Peyer's patch (tissue), 4 donors: ENCODE results near the gene MPC2. TPM values are rescaled to one million over a fixed set of nuclear protein-coding genes. Genes with fewer than 3 reads are reported as not detected.

Experiments used
- DNase-seq, 3 donors: peaks; one replicate each; pipeline ENCODE4 v3.0.0-alpha.2; 2017 to 2019
- H3K27ac ChIP-seq, 4 donors: fragments of 200-600 bp; sonication (generic); one replicate each; pipeline ENCODE4 v1.5.1; 2016 to 2019
- H3K27me3 ChIP-seq, 2 donors: fragments of 200-600 bp; sonication (generic); one replicate each; pipeline ENCODE4 v1.5.1; 2019
- H3K36me3 ChIP-seq, 3 donors: fragments of 200-600 bp; sonication (generic); one replicate each; pipeline ENCODE4 v1.5.1; 2016 to 2019
- H3K4me1 ChIP-seq, 4 donors: fragments of 200-600 bp; sonication (generic); one replicate each; pipeline ENCODE4 v1.5.1; 2016 to 2019
- H3K4me3 ChIP-seq, 4 donors: fragments of 200-600 bp; sonication (generic); 1 replicate in 3 of 4; 2 replicates in 1 of 4; pipeline ENCODE4 v1.5.1; 2016 to 2019; ENCODE audit warnings: mild to moderate bottlenecking in 1 of 4
- H3K9me3 ChIP-seq, 4 donors: fragments of 200-600 bp; sonication (generic); one replicate each; pipeline ENCODE4 v1.5.1; 2016 to 2019; ENCODE audit warnings: mild to moderate bottlenecking in 1 of 4
- CTCF ChIP-seq, 6 experiments: fragments of 450-650 bp in 4 of 6; fragments of 200-600 bp in 2 of 6; sonication (generic) in 1 of 6; IDR thresholded peaks; one replicate each; pipeline ENCODE4 v1.5.1; 2017 to 2019; ENCODE audit warnings: antibody characterized with exemption in 6 of 6, mild to moderate bottlenecking in 3 of 6, moderate library complexity in 1 of 6
- POLR2A ChIP-seq, 2 donors: fragments of 450-650 bp; IDR thresholded peaks; one replicate each; pipeline ENCODE4 v1.5.1; 2017; ENCODE audit warnings: antibody characterized with exemption in 2 of 2, mild to moderate bottlenecking in 2 of 2, moderate library complexity in 2 of 2
- total RNA-seq, 4 donors: library from RNA; depleted of rRNA; stranded (reverse); fragments of >200 nt; gene quantifications; one replicate each; pipeline ENCODE4 v1.1.0, GENCODE V29; 2016

MPC2 gene
- total RNA-seq, 4 donors from 2014 or later, result 31.6 to 93.9 (median 61.6) TPM

GRCh38 chr1:167974698-167975097 is 37.8 kb upstream of the MPC2 start:
- H3K27ac ChIP-seq, result no peak overlapping the region
- H3K27me3 ChIP-seq, result peaks cover 0 to 3% of the 10 kb centered on the region in 2 donors
- TF ChIP-seq POLR2A (IDR thresholded peaks at IDR 0.05), result no peak
- TF ChIP-seq CTCF (IDR thresholded peaks at IDR 0.05), result no peak
- no peak overlapping the region for H3K4me3 ChIP-seq
- H3K9me3 ChIP-seq, result no peaks in the 10 kb centered on the region
- no peak for DNase-seq
- no peaks in the 10 kb centered on the region for H3K4me1 ChIP-seq
- peaks cover 0 to 28% (median 0%) of the 10 kb centered on the region in 3 donors for H3K36me3 ChIP-seq

GRCh38 chr1:167973832-167974231 is 37.0 kb upstream of the MPC2 start:
- no peak for TF ChIP-seq POLR2A (IDR thresholded peaks at IDR 0.05)
- TF ChIP-seq CTCF (IDR thresholded peaks at IDR 0.05), result no peak
- DNase-seq, result no peak
- Histone ChIP-seq H3K36me3 (peaks cover 0 to 25% (median 0%) of the 10 kb centered on the region in 3 donors), H3K27ac (no peak overlapping the region), H3K4me3 (no peak overlapping the region), H3K9me3 (no peaks in the 10 kb centered on the region), H3K4me1 (no peaks in the 10 kb centered on the region), H3K27me3 (peaks cover 0 to 3% of the 10 kb centered on the region in 2 donors)

- no peaks in the 10 kb centered on the region for H3K4me1 ChIP-seq
- H3K27ac ChIP-seq, result no peak overlapping the region
- no peak overlapping the region for H3K4me3 ChIP-seq
- no peaks in the 10 kb centered on the region for H3K9me3 ChIP-seq
- peaks cover 0 to 23% (median 0%) of the 10 kb centered on the region in 3 donors for H3K36me3 ChIP-seq
- TF ChIP-seq POLR2A (IDR thresholded peaks at IDR 0.05), result no peak
- TF ChIP-seq CTCF (IDR thresholded peaks at IDR 0.05), result no peak
- H3K27me3 ChIP-seq, result peaks cover 0 to 3% of the 10 kb centered on the region in 2 donors
- DNase-seq, result no peak
Observed at GRCh38 chr1:167968569-167968968, 31.7 kb upstream of the MPC2 start.

GRCh38 chr1:167966050-167966449 is 29.2 kb upstream of the MPC2 start:
- H3K36me3 ChIP-seq, result peaks cover 0 to 23% (median 0%) of the 10 kb centered on the region in 3 donors
- no peak overlapping the region for H3K27ac ChIP-seq
- H3K4me3 ChIP-seq, result no peak overlapping the region
- no peaks in the 10 kb centered on the region for H3K27me3 ChIP-seq
- no peaks in the 10 kb centered on the region for H3K4me1 ChIP-seq
- H3K9me3 ChIP-seq, result no peaks in the 10 kb centered on the region
- DNase-seq, result no peak
- TF ChIP-seq CTCF (IDR thresholded peaks at IDR 0.05), result no peak
- no peak for TF ChIP-seq POLR2A (IDR thresholded peaks at IDR 0.05)

DNA sequence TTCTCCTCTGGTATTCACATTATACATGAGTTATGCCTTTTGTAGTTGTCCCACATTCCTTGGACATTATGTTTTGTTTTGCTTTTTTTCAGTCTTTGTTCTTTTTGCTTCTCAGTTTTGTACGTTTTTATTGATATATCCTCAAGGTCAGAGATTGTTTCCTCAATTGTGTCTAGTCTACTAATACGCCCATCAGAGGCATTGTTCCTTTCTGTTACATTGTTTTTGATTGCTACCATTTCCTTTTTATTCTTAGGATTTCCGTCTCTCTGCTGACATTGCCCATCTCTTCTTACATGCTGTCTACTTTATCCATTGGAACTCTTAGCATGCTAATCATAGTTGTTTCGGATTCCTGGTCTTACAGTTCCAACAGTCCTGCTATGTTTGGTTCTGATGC is 27.8 kb upstream of the MPC2 start:
- Histone ChIP-seq H3K4me3 (no peak overlapping the region), H3K36me3 (peaks cover 0 to 18% (median 0%) of the 10 kb centered on the region in 3 donors), H3K27me3 (no peaks in the 10 kb centered on the region), H3K27ac (no peak overlapping the region), H3K4me1 (no peaks in the 10 kb centered on the region), H3K9me3 (no peaks in the 10 kb centered on the region)
- DNase-seq, result no peak
- TF ChIP-seq CTCF (IDR thresholded peaks at IDR 0.05), result no peak
- no peak for TF ChIP-seq POLR2A (IDR thresholded peaks at IDR 0.05)

- H3K4me1 ChIP-seq, result no peaks in the 10 kb centered on the region
- no peak overlapping the region for H3K4me3 ChIP-seq
- no peak for DNase-seq
- H3K27me3 ChIP-seq, result no peaks in the 10 kb centered on the region
- H3K27ac ChIP-seq, result no peak overlapping the region
- peaks cover 0 to 33% (median 0%) of the 10 kb centered on the region in 3 donors for H3K36me3 ChIP-seq
- H3K9me3 ChIP-seq, result no peaks in the 10 kb centered on the region
- no peak for TF ChIP-seq POLR2A (IDR thresholded peaks at IDR 0.05)
- no peak for TF ChIP-seq CTCF (IDR thresholded peaks at IDR 0.05)
Observed at GRCh38 chr1:167957710-167958109, 20.8 kb upstream of the MPC2 start.
